Frontal cortex (tissue), 4 donors: Measurements from ENCODE around the gene LEO1. TPM values are rescaled to one million over a fixed set of nuclear protein-coding genes. Genes with fewer than 3 reads are reported as not detected.

Experiments used
- DNase-seq, 2 donors: peaks; one replicate each; pipeline ENCODE4 v3.0.0; 2012; ENCODE audit warnings: low spot score in 2 of 2
- FAIRE-seq: peaks from 2 replicates; lab custom pipeline; 2012; peaks lifted over from hg19 to GRCh38; lab: Jason Lieb, UNC
- total RNA-seq: library from RNA; depleted of rRNA; stranded (reverse); fragments of >200 nt; gene quantifications from one replicate; pipeline ENCODE4 v1.2.3, GENCODE V29; 2014
- donor health status: control.
- donor health status: control.
- donor health status: control.

LEO1 gene
- total RNA-seq, 1 donor from 2014 or later = 47.7 TPM

- DNase-seq (no peak), FAIRE-seq (no peak)
Observed at GRCh38 chr15:51938286-51938685, 33.3 kb downstream of the LEO1 start.

GRCh38 chr15:51936105-51936478 lies 35.5 kb downstream of the LEO1 start:
- DNase-seq = no peak
- no peak for FAIRE-seq

- FAIRE-seq = no peak
- no peak for DNase-seq
Observed at GRCh38 chr15:51935466-51936104, 36.0 kb downstream of the LEO1 start.

- DNase-seq = no peak
- no peak for FAIRE-seq
Observed at GRCh38 chr15:51932161-51932560, 39.4 kb downstream of the LEO1 start.

- FAIRE-seq (no peak), DNase-seq (no peak)
Observed at GRCh38 chr15:51931638-51932037, 39.9 kb downstream of the LEO1 start.

- DNase-seq = no peak
- FAIRE-seq = no peak
Observed at GRCh38 chr15:51931016-51931415, 40.6 kb downstream of the LEO1 start.

GRCh38 chr15:51926809-51927208 lies 44.8 kb downstream of the LEO1 start:
- FAIRE-seq = no peak
- no peak for DNase-seq

- DNase-seq = peak in 1 of 2 donors; percentile 12
- no peak for FAIRE-seq
Observed at GRCh38 chr15:51924156-51925068, 47.2 kb downstream of the LEO1 start.

GRCh38 chr15:51917493-51917892 lies 54.1 kb downstream of the LEO1 start:
- DNase-seq (no peak), FAIRE-seq (no peak)

- DNase-seq = no peak
Observed at GRCh38 chr15:51912528-51912927, 59.0 kb downstream of the LEO1 start.

GRCh38 chr15:51909584-51909983 lies 62.0 kb downstream of the LEO1 start:
- DNase-seq (no peak), FAIRE-seq (no peak)

More at GRCh38 chr15:51912528-51912927, 59.0 kb downstream of the LEO1 start:
- no peak for FAIRE-seq

GRCh38 chr15:51908316-51908715 lies 63.3 kb downstream of the LEO1 start:
- DNase-seq (no peak), FAIRE-seq (no peak)

- FAIRE-seq = no peak
- DNase-seq = no peak
Observed at GRCh38 chr15:51907136-51907862, 64.3 kb downstream of the LEO1 start.

- FAIRE-seq (no peak), DNase-seq (no peak)
Observed at GRCh38 chr15:51904931-51905330, 66.6 kb downstream of the LEO1 start.

GRCh38 chr15:51904421-51904820 lies 67.2 kb downstream of the LEO1 start:
- DNase-seq (no peak), FAIRE-seq (no peak)

- FAIRE-seq (no peak), DNase-seq (no peak)
Observed at GRCh38 chr15:51889486-51889885, 82.1 kb downstream of the LEO1 start.

GRCh38 chr15:51888593-51889195 lies 82.9 kb downstream of the LEO1 start:
- FAIRE-seq = peak; percentile 87

More at GRCh38 chr15:51888593-51889195, 82.9 kb downstream of the LEO1 start:
- peak; percentile 31 to 35 for DNase-seq
